SU-DHL-6 (cell line): Measurements from ENCODE around the gene RBM20.

Experiments used
- H2AFZ ChIP-seq: fragments of 200-600 bp; sonication (generic); 2 replicates; pipeline ENCODE4 v1.6.1; 2014; ENCODE audit warnings: low read depth, mild to moderate bottlenecking, moderate library complexity, mixed read lengths, antibody characterized with exemption, low read length; ENCODE audit not compliant: severe bottlenecking
- H3F3A ChIP-seq: fragments of 200-600 bp; shearing (Covaris generic); 2 replicates; pipeline ENCODE4 v1.6.0; 2016; ENCODE audit warnings: antibody characterized with exemption, mild to moderate bottlenecking; ENCODE audit not compliant: insufficient read depth
- H3K27ac ChIP-seq: fragments of 200-600 bp; sonication (generic); 2 replicates; pipeline ENCODE4 v1.5.1; 2016; ENCODE audit warnings: low read depth, mild to moderate bottlenecking, low read length, moderate library complexity, mixed read lengths
- H3K27me3 ChIP-seq: fragments of 200-600 bp; sonication (generic), shearing (Covaris generic); 2 replicates; pipeline ENCODE4 v1.6.0; 2014; ENCODE audit warnings: mild to moderate bottlenecking, low read length
- H3K36me3 ChIP-seq: fragments of 200-600 bp; sonication (generic); 2 replicates; pipeline ENCODE4 v1.6.1; 2014; ENCODE audit warnings: mild to moderate bottlenecking, low read length, mixed read lengths
- H3K4me2 ChIP-seq: fragments of 300-600, 200-600 bp; shearing (Covaris generic), sonication (generic); 2 replicates; pipeline ENCODE4 v1.6.0; 2014; ENCODE audit warnings: low read length, low read depth, mild to moderate bottlenecking; ENCODE audit not compliant: poor library complexity, severe bottlenecking
- H3K4me3 ChIP-seq: fragments of 200-600 bp; sonication (generic); 2 replicates; pipeline ENCODE4 v1.5.1; 2014; ENCODE audit warnings: antibody characterized with exemption, low read length, mild to moderate bottlenecking, mixed read lengths; ENCODE audit not compliant: insufficient read depth, poor library complexity, severe bottlenecking
- H3K79me2 ChIP-seq: fragments of 200-600 bp; sonication (generic); 2 replicates; pipeline ENCODE4 v1.6.1; 2014; ENCODE audit warnings: mild to moderate bottlenecking, low read length, moderate library complexity; ENCODE audit not compliant: insufficient read depth
- H3K9ac ChIP-seq: fragments of 200-600 bp; sonication (generic); 2 replicates; pipeline ENCODE4 v1.7.0; 2014; ENCODE audit warnings: mild to moderate bottlenecking, low read length
- H3K9me2 ChIP-seq: fragments of 200-600 bp; sonication (generic); replicated peaks from 2 replicates; pipeline ENCODE4 v1.6.1; 2014; ENCODE audit warnings: low read length; ENCODE audit not compliant: insufficient read depth
- H3K9me3 ChIP-seq: fragments of 200-600 bp; sonication (generic); 2 replicates; pipeline ENCODE4 v1.6.1; 2014; ENCODE audit warnings: low read length, mixed read lengths; ENCODE audit not compliant: insufficient read depth
- H4K20me1 ChIP-seq: fragments of 200-600 bp; sonication (generic); 2 replicates; pipeline ENCODE4 v1.6.1; 2014; ENCODE audit warnings: low read depth, mild to moderate bottlenecking, antibody characterized with exemption, low read length, moderate library complexity, mixed read lengths
- EZH2phosphoT487 ChIP-seq: fragments of 200-600 bp; sonication (generic), shearing (Covaris generic); conservative IDR thresholded peaks from 2 replicates; pipeline ENCODE4 v1.6.1; 2018; ENCODE audit warnings: mild to moderate bottlenecking, antibody characterized with exemption, low read length, moderate library complexity, mixed read lengths
- TF ChIP-seq, protein P1 (sequence below): fragments of 200-600 bp; sonication (generic); IDR thresholded peaks from one replicate; pipeline ENCODE4 v1.5.1; 2017; ENCODE audit warnings: antibody characterized with exemption, mild to moderate bottlenecking, low read length, moderate library complexity; ENCODE audit not compliant: insufficient read depth, poor library complexity, severe bottlenecking

The RBM20 gene

DNA sequence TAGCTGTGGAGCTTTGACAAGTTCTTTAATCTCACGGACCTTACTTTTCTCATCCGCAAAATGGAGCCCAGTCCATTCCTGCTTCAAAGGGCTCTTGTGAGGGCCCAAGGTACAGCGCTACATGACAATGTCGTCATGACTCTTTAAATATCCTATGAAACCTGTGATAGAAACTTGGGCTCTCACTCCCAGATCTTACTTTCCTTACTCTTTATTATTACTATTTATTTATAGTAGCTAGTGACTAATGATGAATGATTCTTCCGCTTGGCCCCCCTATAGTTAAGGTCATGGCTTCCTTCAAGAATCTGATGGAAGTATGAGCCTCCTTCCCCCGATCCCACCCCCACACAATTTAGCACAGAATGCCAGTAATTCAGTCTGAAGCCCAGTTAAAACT, 41.9 kb downstream of the RBM20 start:
- no peaks in the 10 kb centered on the region for H3K79me2 ChIP-seq
- H3K27ac ChIP-seq: no peak overlapping the region
- H3K9ac ChIP-seq: no peak overlapping the region
- H3K4me3 ChIP-seq: no peak overlapping the region
- H3K9me2 ChIP-seq: no peaks in the 10 kb centered on the region
- no peaks in the 10 kb centered on the region for H3K36me3 ChIP-seq
- no peaks in the 10 kb centered on the region for H3K9me3 ChIP-seq
- TF ChIP-seq, protein P1, sequence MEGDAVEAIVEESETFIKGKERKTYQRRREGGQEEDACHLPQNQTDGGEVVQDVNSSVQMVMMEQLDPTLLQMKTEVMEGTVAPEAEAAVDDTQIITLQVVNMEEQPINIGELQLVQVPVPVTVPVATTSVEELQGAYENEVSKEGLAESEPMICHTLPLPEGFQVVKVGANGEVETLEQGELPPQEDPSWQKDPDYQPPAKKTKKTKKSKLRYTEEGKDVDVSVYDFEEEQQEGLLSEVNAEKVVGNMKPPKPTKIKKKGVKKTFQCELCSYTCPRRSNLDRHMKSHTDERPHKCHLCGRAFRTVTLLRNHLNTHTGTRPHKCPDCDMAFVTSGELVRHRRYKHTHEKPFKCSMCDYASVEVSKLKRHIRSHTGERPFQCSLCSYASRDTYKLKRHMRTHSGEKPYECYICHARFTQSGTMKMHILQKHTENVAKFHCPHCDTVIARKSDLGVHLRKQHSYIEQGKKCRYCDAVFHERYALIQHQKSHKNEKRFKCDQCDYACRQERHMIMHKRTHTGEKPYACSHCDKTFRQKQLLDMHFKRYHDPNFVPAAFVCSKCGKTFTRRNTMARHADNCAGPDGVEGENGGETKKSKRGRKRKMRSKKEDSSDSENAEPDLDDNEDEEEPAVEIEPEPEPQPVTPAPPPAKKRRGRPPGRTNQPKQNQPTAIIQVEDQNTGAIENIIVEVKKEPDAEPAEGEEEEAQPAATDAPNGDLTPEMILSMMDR: no peak
- no peak for TF ChIP-seq EZH2phosphoT487
- no peaks in the 10 kb centered on the region for H3F3A ChIP-seq
- H3K27me3 ChIP-seq: no peaks in the 10 kb centered on the region
- H3K4me2 ChIP-seq: no peak overlapping the region
- H2AFZ ChIP-seq: no peak overlapping the region
- H4K20me1 ChIP-seq: no peaks in the 10 kb centered on the region

DNA sequence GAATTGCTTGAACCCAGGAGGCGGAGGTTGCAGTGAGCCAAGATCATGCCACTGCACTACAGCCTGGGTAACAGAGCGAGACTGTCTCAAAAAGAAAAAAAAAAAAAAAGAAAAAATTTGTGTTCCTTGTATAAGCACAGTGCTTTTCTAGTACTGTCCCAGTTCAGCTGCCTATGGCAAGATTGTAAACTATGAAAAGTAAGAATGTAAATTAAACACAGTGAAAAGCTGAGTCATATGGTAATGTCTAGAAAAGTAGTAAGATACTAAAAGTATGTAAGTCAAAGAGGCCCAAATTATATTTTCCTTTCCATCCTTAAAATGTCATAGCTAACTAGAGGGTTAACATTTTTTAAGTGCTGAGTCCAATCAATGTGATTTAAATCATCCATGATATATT, 42.8 kb downstream of the RBM20 start:
- no peaks in the 10 kb centered on the region for H4K20me1 ChIP-seq
- no peaks in the 10 kb centered on the region for H3K9me2 ChIP-seq
- no peaks in the 10 kb centered on the region for H3F3A ChIP-seq
- no peaks in the 10 kb centered on the region for H3K36me3 ChIP-seq
- no peak overlapping the region for H2AFZ ChIP-seq
- H3K4me2 ChIP-seq: no peak overlapping the region
- H3K9me3 ChIP-seq: no peaks in the 10 kb centered on the region
- H3K27me3 ChIP-seq: no peaks in the 10 kb centered on the region
- TF ChIP-seq, protein P1: no peak
- no peak for TF ChIP-seq EZH2phosphoT487
- no peak overlapping the region for H3K4me3 ChIP-seq
- H3K27ac ChIP-seq: no peak overlapping the region
- no peak overlapping the region for H3K9ac ChIP-seq
- no peaks in the 10 kb centered on the region for H3K79me2 ChIP-seq

DNA sequence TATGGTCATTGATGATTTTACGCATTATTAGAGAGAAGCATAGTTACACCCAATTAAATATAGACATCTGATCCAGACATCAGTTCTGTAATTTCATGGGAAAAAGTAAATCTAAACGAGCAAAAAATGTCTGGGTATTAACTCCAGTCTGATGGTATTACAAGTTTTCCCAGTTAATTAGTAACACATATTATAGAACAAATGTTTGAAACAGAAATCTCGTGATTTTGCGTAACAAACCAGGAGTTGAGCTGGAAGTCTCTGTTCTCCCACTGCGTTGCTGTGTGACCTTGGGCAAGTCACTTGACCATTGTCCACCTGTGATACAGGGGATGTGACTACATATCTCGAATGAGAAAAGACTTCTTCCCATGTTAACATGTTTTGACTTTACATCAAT, 43.3 kb downstream of the RBM20 start:
- no peak overlapping the region for H3K4me2 ChIP-seq
- no peak overlapping the region for H2AFZ ChIP-seq
- no peaks in the 10 kb centered on the region for H3K36me3 ChIP-seq
- H3K9me3 ChIP-seq: 0 out of 2 replicates have a peak, but pooled peaks cover 4% of the 10 kb centered on the region
- no peak overlapping the region for H3K4me3 ChIP-seq
- no peaks in the 10 kb centered on the region for H3F3A ChIP-seq
- H3K79me2 ChIP-seq: no peaks in the 10 kb centered on the region
- no peaks in the 10 kb centered on the region for H3K27me3 ChIP-seq
- no peak overlapping the region for H3K27ac ChIP-seq
- H3K9me2 ChIP-seq: no peaks in the 10 kb centered on the region
- H3K9ac ChIP-seq: no peak overlapping the region
- TF ChIP-seq, protein P1: no peak
- TF ChIP-seq EZH2phosphoT487: no peak
- no peaks in the 10 kb centered on the region for H4K20me1 ChIP-seq
